Measurements from ENCODE around the gene ADAMTSL1. TPM values are rescaled to one million over a fixed set of nuclear protein-coding genes. Genes with fewer than 3 reads are reported as not detected.

The ADAMTSL1 gene
- total RNA-seq, 1 experiment from 2014 or later: not detected

DNA sequence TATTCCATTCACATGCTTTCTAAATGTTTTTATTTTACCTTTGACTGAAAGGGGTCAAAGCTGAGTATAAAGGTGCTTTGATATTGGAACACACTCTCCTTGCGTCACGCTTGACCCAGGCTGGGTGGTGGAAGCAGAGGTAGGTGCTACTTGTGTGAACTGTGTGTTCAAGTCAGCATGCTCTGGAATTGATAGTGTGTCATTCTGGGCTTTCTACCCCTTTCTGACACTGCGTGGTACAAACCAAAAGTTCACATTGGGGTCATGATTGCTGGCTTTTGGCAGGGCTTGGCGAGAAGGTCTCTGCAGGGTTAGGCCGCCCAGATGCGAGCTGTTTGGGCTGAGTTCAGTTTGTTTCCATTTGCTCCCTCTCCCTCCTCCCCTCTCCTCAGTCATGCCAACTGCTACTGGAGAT is 131.8 kb downstream of the ADAMTSL1 start:
- no peak overlapping the region for H3K4me3 ChIP-seq (ENCODE audit: low read depth in 2 of 2, low read length in 2 of 2)
- TF ChIP-seq SIN3A (IDR thresholded peaks at IDR 0.05; ENCODE audit: borderline replicate concordance, insufficient read depth, low read depth, low read length) (no peak), TCF7L2 (IDR thresholded peaks at IDR 0.05; ENCODE audit: low read depth, low read length) (no peak), POLR2AphosphoS5 (IDR thresholded peaks at IDR 0.05; ENCODE audit: low read depth, low read length) (no peak), REST (IDR thresholded peaks at IDR 0.05; ENCODE audit: insufficient read depth in 1 of 2, low read depth in 2 of 2, low read length in 1 of 2) (no peak)
- TF ChIP-seq, protein P1, sequence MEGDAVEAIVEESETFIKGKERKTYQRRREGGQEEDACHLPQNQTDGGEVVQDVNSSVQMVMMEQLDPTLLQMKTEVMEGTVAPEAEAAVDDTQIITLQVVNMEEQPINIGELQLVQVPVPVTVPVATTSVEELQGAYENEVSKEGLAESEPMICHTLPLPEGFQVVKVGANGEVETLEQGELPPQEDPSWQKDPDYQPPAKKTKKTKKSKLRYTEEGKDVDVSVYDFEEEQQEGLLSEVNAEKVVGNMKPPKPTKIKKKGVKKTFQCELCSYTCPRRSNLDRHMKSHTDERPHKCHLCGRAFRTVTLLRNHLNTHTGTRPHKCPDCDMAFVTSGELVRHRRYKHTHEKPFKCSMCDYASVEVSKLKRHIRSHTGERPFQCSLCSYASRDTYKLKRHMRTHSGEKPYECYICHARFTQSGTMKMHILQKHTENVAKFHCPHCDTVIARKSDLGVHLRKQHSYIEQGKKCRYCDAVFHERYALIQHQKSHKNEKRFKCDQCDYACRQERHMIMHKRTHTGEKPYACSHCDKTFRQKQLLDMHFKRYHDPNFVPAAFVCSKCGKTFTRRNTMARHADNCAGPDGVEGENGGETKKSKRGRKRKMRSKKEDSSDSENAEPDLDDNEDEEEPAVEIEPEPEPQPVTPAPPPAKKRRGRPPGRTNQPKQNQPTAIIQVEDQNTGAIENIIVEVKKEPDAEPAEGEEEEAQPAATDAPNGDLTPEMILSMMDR (IDR thresholded peaks at IDR 0.05): no peak
- in situ Hi-C loops (cut with HindIII; ENCODE audit: low pct_unique_long_range_greater_than_20kb, low sequenced_read_pairs): no loop called here
- H3K4me1 ChIP-seq (ENCODE audit: control insufficient read depth, insufficient read depth, low read length): no peaks in the 10 kb centered on the region
- H3K27ac ChIP-seq (ENCODE audit: low read length): no peak overlapping the region
- POLR2A ChIA-PET: no interaction called here
- ATAC-seq (no peak), DNase-seq (ENCODE audit: low read depth, low spot score) (no peak)
- no peaks in the 10 kb centered on the region for H3K9me3 ChIP-seq (ENCODE audit: control insufficient read depth, insufficient read depth, low read depth, low read length)
- H3K36me3 ChIP-seq (ENCODE audit: control insufficient read depth, insufficient read depth, low read length): no peaks in the 10 kb centered on the region
- intact Hi-C loops (cut with micrococcal nuclease; ENCODE audit: unreplicated experiment): no loop called here
- CTCF ChIA-PET: no interaction called here
- no peaks in the 10 kb centered on the region for H3K27me3 ChIP-seq (ENCODE audit: control insufficient read depth, insufficient read depth, low read length)
- no TSS peak for BruUV-seq (replicated peaks)

- in situ Hi-C loops (cut with HindIII; ENCODE audit: low pct_unique_long_range_greater_than_20kb, low sequenced_read_pairs): no loop called here
- ChIA-PET POLR2A (no interaction called here), CTCF (no interaction called here)
- no peak for ATAC-seq
- no peak overlapping the region for H3K27ac ChIP-seq (ENCODE audit: low read length)
- intact Hi-C loops (cut with micrococcal nuclease; ENCODE audit: unreplicated experiment): no loop called here
- H3K4me1 ChIP-seq (ENCODE audit: control insufficient read depth, insufficient read depth, low read length): no peaks in the 10 kb centered on the region
- BruUV-seq (replicated peaks): no TSS peak
- H3K27me3 ChIP-seq (ENCODE audit: control insufficient read depth, insufficient read depth, low read length): no peaks in the 10 kb centered on the region
- H3K4me3 ChIP-seq (ENCODE audit: low read depth in 2 of 2, low read length in 2 of 2): no peak overlapping the region
- H3K9me3 ChIP-seq (ENCODE audit: control insufficient read depth, insufficient read depth, low read depth, low read length): no peaks in the 10 kb centered on the region
- DNase-seq (ENCODE audit: low read depth, low spot score): no peak
- H3K36me3 ChIP-seq (ENCODE audit: control insufficient read depth, insufficient read depth, low read length): no peaks in the 10 kb centered on the region
- TF ChIP-seq POLR2AphosphoS5 (IDR thresholded peaks at IDR 0.05; ENCODE audit: low read depth, low read length) (no peak), SIN3A (IDR thresholded peaks at IDR 0.05; ENCODE audit: borderline replicate concordance, insufficient read depth, low read depth, low read length) (no peak), TCF7L2 (IDR thresholded peaks at IDR 0.05; ENCODE audit: low read depth, low read length) (no peak), REST (IDR thresholded peaks at IDR 0.05; ENCODE audit: insufficient read depth in 1 of 2, low read depth in 2 of 2, low read length in 1 of 2) (no peak)
- TF ChIP-seq, protein P1 (IDR thresholded peaks at IDR 0.05): no peak
Measured at GRCh38 chr9:18606281-18606680, 132.3 kb downstream of the ADAMTSL1 start.

Measured in Panc1 (cell line).